H9 (cell line): Measurements from ENCODE around the gene FAM72D. TPM values are rescaled to one million over a fixed set of nuclear protein-coding genes. Genes with fewer than 3 reads are reported as not detected.
"Not testable (repeated sequence)": the region's sequence is repeated elsewhere in the genome, so short reads cannot be mapped to it uniquely, and the experiment has no call there.

ENCODE experiments used
- DNase-seq: peaks from one replicate; pipeline ENCODE4 v3.0.0-alpha.2; 2017
- H2AFZ ChIP-seq: one replicate; pipeline ENCODE4 v1.6.1; 2013; ENCODE audit warnings: mild to moderate bottlenecking, low read length, control low read depth, moderate library complexity
- H2AK5ac ChIP-seq: 2 replicates; pipeline ENCODE4 v1.6.1; 2013; ENCODE audit warnings: low read length, control low read depth, mixed read lengths; ENCODE audit not compliant: insufficient read length
- H2BK120ac ChIP-seq: one replicate; pipeline ENCODE4 v1.6.1; 2013; ENCODE audit warnings: low read depth, mild to moderate bottlenecking, low read length, control low read depth, inconsistent platforms; ENCODE audit not compliant: poor library complexity, severe bottlenecking
- H2BK12ac ChIP-seq: 2 replicates; pipeline ENCODE4 v1.6.1; 2013; ENCODE audit warnings: low read length, control low read depth, mixed read lengths, low read depth; ENCODE audit not compliant: insufficient read length
- H2BK15ac ChIP-seq: 2 replicates; pipeline ENCODE4 v1.6.1; 2013; ENCODE audit warnings: low read depth, low read length, control low read depth
- H2BK20ac ChIP-seq: one replicate; pipeline ENCODE4 v1.6.1; 2013; ENCODE audit warnings: low read depth, mild to moderate bottlenecking, low read length, control low read depth, inconsistent platforms; ENCODE audit not compliant: poor library complexity, severe bottlenecking
- H2BK5ac ChIP-seq: 2 replicates; pipeline ENCODE4 v1.6.1; 2013; ENCODE audit warnings: low read length, control low read depth, mixed read lengths; ENCODE audit not compliant: insufficient read length
- H3K14ac ChIP-seq: 2 replicates; pipeline ENCODE4 v1.6.1; 2013; ENCODE audit warnings: low read length, control low read depth; ENCODE audit not compliant: insufficient read depth
- H3K18ac ChIP-seq: 2 replicates; pipeline ENCODE4 v1.6.1; 2013; ENCODE audit warnings: low read depth, mild to moderate bottlenecking, mixed read lengths, low read length, control low read depth; ENCODE audit not compliant: insufficient read length
- H3K23ac ChIP-seq: 2 replicates; pipeline ENCODE4 v1.6.1; 2013; ENCODE audit warnings: low read length, control low read depth, mixed read lengths, low read depth; ENCODE audit not compliant: insufficient read length
- H3K23me2 ChIP-seq: 2 replicates; pipeline ENCODE4 v1.6.1; 2013; ENCODE audit warnings: low read depth, mild to moderate bottlenecking, mixed read lengths, low read length, control low read depth; ENCODE audit not compliant: insufficient read length, poor library complexity, severe bottlenecking
- H3K27ac ChIP-seq: 2 replicates; pipeline ENCODE4 v1.5.1; 2013; ENCODE audit warnings: low read length, control low read depth, mixed read lengths, low read depth; ENCODE audit not compliant: insufficient read length
- H3K27me3 ChIP-seq: 2 replicates; pipeline ENCODE4 v1.6.1; 2013; ENCODE audit warnings: low read length, control low read depth, inconsistent platforms; ENCODE audit not compliant: insufficient read depth
- H3K4ac ChIP-seq: 2 replicates; pipeline ENCODE4 v1.6.1; 2013; ENCODE audit warnings: low read depth, mild to moderate bottlenecking, control low read depth, inconsistent platforms, low read length, moderate library complexity
- H3K4me1 ChIP-seq: 2 replicates; pipeline ENCODE4 v1.6.1; 2013; ENCODE audit warnings: low read length, control low read depth, inconsistent platforms; ENCODE audit not compliant: insufficient read depth
- H3K4me2 ChIP-seq: 2 replicates; pipeline ENCODE4 v1.6.1; 2013; ENCODE audit warnings: low read length, control low read depth, mixed read lengths; ENCODE audit not compliant: insufficient read length, insufficient read depth
- H3K56ac ChIP-seq: 2 replicates; pipeline ENCODE4 v1.6.1; 2013; ENCODE audit warnings: low read depth, mild to moderate bottlenecking, mixed read lengths, low read length, control low read depth; ENCODE audit not compliant: insufficient read length
- H3K79me1 ChIP-seq: 2 replicates; pipeline ENCODE4 v1.6.1; 2013; ENCODE audit warnings: low read depth, mild to moderate bottlenecking, moderate library complexity, low read length, control low read depth, inconsistent platforms; ENCODE audit not compliant: insufficient read depth, poor library complexity, severe bottlenecking
- H3K79me2 ChIP-seq: 2 replicates; pipeline ENCODE4 v1.6.1; 2013; ENCODE audit warnings: low read length, control low read depth, inconsistent platforms; ENCODE audit not compliant: insufficient read depth
- H3K9ac ChIP-seq: 2 replicates; pipeline ENCODE4 v1.6.1; 2013; ENCODE audit warnings: low read length, control low read depth, mixed read lengths; ENCODE audit not compliant: insufficient read length; ENCODE audit errors: extremely low read depth
- H3K9me3 ChIP-seq: one replicate; pipeline ENCODE4 v1.6.1; 2013; ENCODE audit warnings: low read depth, low read length, inconsistent platforms; ENCODE audit not compliant: control insufficient read depth
- H3T11ph ChIP-seq: one replicate; pipeline ENCODE4 v1.6.1; 2013; ENCODE audit warnings: mild to moderate bottlenecking, low read length, control low read depth, inconsistent platforms
- H4K20me1 ChIP-seq: one replicate; pipeline ENCODE4 v1.6.1; 2013; ENCODE audit not compliant: control insufficient read depth, insufficient read length, insufficient read depth
- H4K5ac ChIP-seq: 2 replicates; pipeline ENCODE4 v1.6.1; 2013; ENCODE audit warnings: low read depth, mild to moderate bottlenecking, mixed read lengths, low read length, control low read depth; ENCODE audit not compliant: insufficient read length
- H4K8ac ChIP-seq: replicated peaks from 2 replicates; pipeline ENCODE4 v1.6.1; 2013; ENCODE audit warnings: low read length, control low read depth, mixed read lengths, low read depth; ENCODE audit not compliant: insufficient read length
- H4K91ac ChIP-seq: 2 replicates; pipeline ENCODE4 v1.6.1; 2013; ENCODE audit warnings: low read depth, mild to moderate bottlenecking, moderate library complexity, mixed read lengths, low read length, control low read depth; ENCODE audit not compliant: insufficient read length
- H3K27ac Mint-ChIP-seq, 3 experiments: 2 replicates in 2 of 3; 3 replicates in 1 of 3; pipeline ENCODE4 v1.8.0; 2020 to 2021; ENCODE audit warnings: mixed read lengths in 3 of 3, mild to moderate bottlenecking in 1 of 3, moderate library complexity in 1 of 3
- H3K27me3 Mint-ChIP-seq: 2 replicates; pipeline ENCODE4 v1.8.0; 2021; ENCODE audit warnings: low read depth, mild to moderate bottlenecking, moderate library complexity, mixed read lengths
- H3K36me3 Mint-ChIP-seq, 3 experiments: 2 replicates in 2 of 3; 3 replicates in 1 of 3; pipeline ENCODE4 v1.8.0; 2020 to 2021; ENCODE audit warnings: low read depth in 3 of 3, mixed read lengths in 3 of 3; ENCODE audit not compliant: insufficient read depth in 1 of 3
- H3K4me1 Mint-ChIP-seq, 2 experiments: 2 replicates each; pipeline ENCODE4 v1.8.0; 2020; ENCODE audit warnings: mixed read lengths in 2 of 2
- H3K4me3 Mint-ChIP-seq, 2 experiments: 2 replicates in 1 of 2; 3 replicates in 1 of 2; pipeline ENCODE4 v1.8.0; 2020 to 2021; ENCODE audit warnings: mild to moderate bottlenecking in 2 of 2, mixed read lengths in 2 of 2, moderate library complexity in 1 of 2
- H3K9me3 Mint-ChIP-seq, 2 experiments: 2 replicates in 1 of 2; 3 replicates in 1 of 2; pipeline ENCODE4 v1.8.0; 2020; ENCODE audit warnings: mild to moderate bottlenecking in 2 of 2, mixed read lengths in 2 of 2, moderate library complexity in 1 of 2
- WGBS: extraction: QIAGEN DNeasy Blood & Tissue Kit; methylation state at CpG from one replicate; pipeline ENCODE4 v1.1.7; 2013; ENCODE audit warnings: missing lambda C conversion rate, low lambda C conversion rate, mixed read lengths; ENCODE audit not compliant: insufficient read length; ENCODE audit errors: extremely low coverage; 5-methylcytosine and 5-hydroxymethylcytosine counted together
- total RNA-seq: library from RNA; stranded (reverse); gene quantifications from 2 replicates; pipeline ENCODE4 v1.2.1, GENCODE V29; 2021

FAM72D gene
- total RNA-seq, 1 experiment from 2014 or later, result 6.0 TPM

- H3T11ph ChIP-seq, H3K4me3 Mint-ChIP-seq, H3K23me2 ChIP-seq, H4K20me1 ChIP-seq, H3K4me1 ChIP-seq, H3K4me1 Mint-ChIP-seq, H2AFZ ChIP-seq, H3K27me3 ChIP-seq, H3K4me2 ChIP-seq, H4K91ac ChIP-seq, DNase-seq, H3K56ac ChIP-seq, H3K9ac ChIP-seq, H2BK5ac ChIP-seq, H3K27ac Mint-ChIP-seq, H3K79me1 ChIP-seq, H2BK12ac ChIP-seq, H3K4ac ChIP-seq, H3K9me3 Mint-ChIP-seq, H2BK20ac ChIP-seq, H3K27me3 Mint-ChIP-seq, H2AK5ac ChIP-seq, H3K36me3 Mint-ChIP-seq, H3K18ac ChIP-seq, H3K27ac ChIP-seq, H4K5ac ChIP-seq, H2BK15ac ChIP-seq, H2BK120ac ChIP-seq, H3K9me3 ChIP-seq, H3K23ac ChIP-seq, H3K14ac ChIP-seq, H3K79me2 ChIP-seq, H4K8ac ChIP-seq: not testable (repeated sequence)
- WGBS, result no CpG with 5 or more reads among the region's 7 CpGs
Observed at GRCh38 chr1:145082483-145083255, 13.1 kb upstream of the FAM72D start.

GRCh38 chr1:145093517-145094149 lies 2.1 kb upstream of the FAM72D start:
- H3K56ac ChIP-seq, H3K18ac ChIP-seq, H3K27me3 Mint-ChIP-seq, H2AFZ ChIP-seq, H3T11ph ChIP-seq, H4K91ac ChIP-seq, H3K9ac ChIP-seq, H3K79me2 ChIP-seq, H2BK5ac ChIP-seq, H4K8ac ChIP-seq, H3K4me1 ChIP-seq, H3K14ac ChIP-seq, H3K79me1 ChIP-seq, H2BK20ac ChIP-seq, H4K20me1 ChIP-seq, H3K4me1 Mint-ChIP-seq, H2BK15ac ChIP-seq, H3K4ac ChIP-seq, H2AK5ac ChIP-seq, H2BK12ac ChIP-seq, H3K36me3 Mint-ChIP-seq, H3K9me3 ChIP-seq, H2BK120ac ChIP-seq, H4K5ac ChIP-seq, H3K9me3 Mint-ChIP-seq, H3K4me2 ChIP-seq, H3K27me3 ChIP-seq, H3K23me2 ChIP-seq, H3K23ac ChIP-seq, H3K27ac ChIP-seq: not testable (repeated sequence)
- H3K4me3 Mint-ChIP-seq, result peak overlapping the region; percentile 79 to 93
- H3K27ac Mint-ChIP-seq, result peak overlapping the region in 1 of 3 experiments; percentile 94; a peak in 1 of 7 replicates
- WGBS, result no CpG with 5 or more reads among the region's 47 CpGs
- peak; percentile 39 for DNase-seq
